Measurements from ENCODE around the gene KCNT1. TPM values are rescaled to one million over a fixed set of nuclear protein-coding genes. Genes with fewer than 3 reads are reported as not detected.

The KCNT1 gene
- total RNA-seq, 1 experiment from 2014 or later = 0.68 TPM

DNA sequence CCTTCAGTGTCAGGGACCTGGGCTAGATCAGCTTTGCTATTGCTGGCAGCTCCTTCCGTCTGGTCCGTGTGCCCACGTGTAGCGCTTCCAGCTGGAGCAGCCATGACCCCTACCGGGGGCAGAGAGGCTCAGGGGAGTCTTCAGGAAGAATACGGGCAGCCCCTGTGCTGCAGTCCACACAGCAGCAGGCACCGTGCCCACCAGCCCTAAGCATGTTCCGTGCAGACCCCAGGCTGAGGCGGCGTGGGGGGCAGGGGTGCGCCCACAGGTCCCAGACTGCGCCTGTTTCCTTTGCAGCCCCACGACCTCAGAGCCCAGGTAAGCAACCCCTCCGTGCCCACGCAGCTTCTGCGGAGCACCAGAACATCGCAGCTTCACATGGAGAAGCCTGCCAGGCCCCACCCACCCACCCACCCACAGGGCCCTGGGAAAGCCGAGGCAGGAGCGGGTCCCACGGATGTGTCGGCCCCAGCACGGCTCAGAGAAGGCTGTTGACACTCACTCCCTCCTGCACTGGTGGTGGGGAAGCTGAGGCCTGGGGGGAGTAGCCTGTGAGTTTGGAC lies 83.1 kb downstream of the KCNT1 start:
- Histone ChIP-seq H2AK5ac (ENCODE audit: insufficient read length, low read length) (no peak overlapping the region), H3K14ac (ENCODE audit: insufficient read depth, low read length) (no peak overlapping the region), H3K79me1 (ENCODE audit: insufficient read depth, low read depth, low read length, poor library complexity, severe bottlenecking) (no peaks in the 10 kb centered on the region), H4K8ac (replicated peaks; ENCODE audit: insufficient read length, low read depth, low read length) (no peak overlapping the region), H3K23ac (ENCODE audit: insufficient read length, low read depth, low read length) (no peak overlapping the region), H2BK120ac (ENCODE audit: low read depth, low read length, poor library complexity, severe bottlenecking) (no peak overlapping the region), H3T11ph (ENCODE audit: low read length) (no peak overlapping the region), H2AFZ (ENCODE audit: low read length) (no peak overlapping the region), H3K4me2 (ENCODE audit: insufficient read depth, insufficient read length, low read length) (no peak overlapping the region), H3K9ac (ENCODE audit: extremely low read depth, insufficient read length, low read length) (no peak overlapping the region), H2BK15ac (ENCODE audit: low read depth, low read length) (no peak overlapping the region), H3K18ac (ENCODE audit: insufficient read length, low read depth, low read length) (no peak overlapping the region), H2BK12ac (ENCODE audit: insufficient read length, low read depth, low read length) (no peak overlapping the region), H2BK20ac (ENCODE audit: low read depth, low read length, poor library complexity, severe bottlenecking) (no peak overlapping the region), H2BK5ac (ENCODE audit: insufficient read length, low read length) (no peak overlapping the region), H3K4me1 (ENCODE audit: insufficient read depth, low read length) (no peaks in the 10 kb centered on the region), H3K27me3 (ENCODE audit: insufficient read depth, low read length) (no peaks in the 10 kb centered on the region), H3K56ac (ENCODE audit: insufficient read length, low read depth, low read length) (no peak overlapping the region), H3K4ac (ENCODE audit: low read depth, low read length) (no peak overlapping the region), H3K79me2 (ENCODE audit: insufficient read depth, low read length) (no peaks in the 10 kb centered on the region), H4K20me1 (ENCODE audit: control insufficient read depth, insufficient read depth, insufficient read length) (no peaks in the 10 kb centered on the region), H3K9me3 (ENCODE audit: control insufficient read depth, low read depth, low read length) (no peaks in the 10 kb centered on the region), H4K5ac (ENCODE audit: insufficient read length, low read depth, low read length) (no peak overlapping the region), H4K91ac (ENCODE audit: insufficient read length, low read depth, low read length) (no peak overlapping the region), H3K23me2 (ENCODE audit: insufficient read length, low read depth, low read length, poor library complexity, severe bottlenecking) (no peaks in the 10 kb centered on the region), H3K27ac (ENCODE audit: insufficient read length, low read depth, low read length) (no peak overlapping the region)
- Mint-ChIP-seq H3K27ac (peak overlapping the region in 1 of 3 experiments; percentile 34; a peak in 2 of 7 replicates), H3K9me3 (no peaks in the 10 kb centered on the region), H3K4me3 (no peak overlapping the region), H3K4me1 (no peaks in the 10 kb centered on the region), H3K36me3 (ENCODE audit: insufficient read depth in 1 of 3, low read depth in 3 of 3) (no peaks in the 10 kb centered on the region), H3K27me3 (ENCODE audit: low read depth) (no peaks in the 10 kb centered on the region; the same call in 1 of the 2 replicates)
- no CpG with 5 or more reads among the region's 22 CpGs for WGBS (ENCODE audit: extremely low coverage, insufficient read length, low lambda C conversion rate)
- TF ChIP-seq CTCF (conservative IDR thresholded peaks at IDR 0.05) = no peak
- no peak for DNase-seq
